NCI-H2196 (cell line): ENCODE data around the gene RFT1.
"Not testable (repeated sequence)": the region's sequence is repeated elsewhere in the genome, so short reads cannot be mapped to it uniquely, and the experiment has no call there.

Source experiments
- DNase-seq: peaks from one replicate; lab custom pipeline; 2025; ENCODE audit not compliant: unreplicated experiment; lab: John Stamatoyannopoulos, UW

RFT1 gene

DNA sequence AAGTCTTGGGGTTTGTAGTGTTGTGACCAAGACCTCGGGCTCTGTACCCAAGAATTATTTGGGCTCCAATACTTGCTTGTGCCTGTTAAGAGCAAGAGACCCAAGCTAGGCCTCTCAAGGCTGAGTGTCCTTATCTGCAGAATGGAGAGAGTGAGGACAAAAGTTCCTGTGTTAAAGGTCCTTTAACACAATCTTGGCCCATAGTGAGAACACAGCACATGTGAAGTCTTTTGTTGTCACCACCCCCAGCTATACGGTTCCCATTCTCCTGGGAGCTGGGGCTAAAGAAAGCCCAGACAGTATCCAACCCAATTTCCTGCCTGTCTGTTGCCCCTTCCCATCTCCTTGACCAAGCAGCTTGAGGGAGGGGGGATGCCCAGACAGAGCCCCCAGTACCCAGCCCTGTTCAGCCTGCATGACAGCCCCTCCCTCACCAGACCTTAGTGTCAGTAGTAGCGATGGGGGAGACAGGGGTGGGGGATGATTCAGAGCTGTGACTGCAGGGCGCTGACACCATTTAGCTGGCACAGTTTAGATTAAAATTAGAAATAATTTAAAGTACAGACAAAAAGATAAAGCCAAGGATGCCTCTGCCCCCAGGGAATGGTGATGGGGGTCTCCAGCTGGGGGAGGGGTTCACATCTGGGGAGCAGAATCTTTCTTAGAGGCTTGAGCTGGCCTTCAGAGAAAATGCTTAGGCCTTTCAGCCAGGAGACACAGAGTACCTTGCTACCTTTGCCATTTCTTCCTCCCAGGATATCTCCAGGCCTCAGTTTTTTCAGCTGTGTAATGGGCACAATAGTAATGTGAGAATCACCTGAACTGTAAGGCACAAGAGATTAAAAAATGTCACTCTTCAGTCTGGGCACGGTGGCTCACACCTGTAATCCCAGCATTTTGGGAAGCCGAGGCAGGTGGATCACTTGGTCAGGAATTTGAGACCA lies 33.5 kb upstream of the RFT1 start:
- no peak for DNase-seq

DNA sequence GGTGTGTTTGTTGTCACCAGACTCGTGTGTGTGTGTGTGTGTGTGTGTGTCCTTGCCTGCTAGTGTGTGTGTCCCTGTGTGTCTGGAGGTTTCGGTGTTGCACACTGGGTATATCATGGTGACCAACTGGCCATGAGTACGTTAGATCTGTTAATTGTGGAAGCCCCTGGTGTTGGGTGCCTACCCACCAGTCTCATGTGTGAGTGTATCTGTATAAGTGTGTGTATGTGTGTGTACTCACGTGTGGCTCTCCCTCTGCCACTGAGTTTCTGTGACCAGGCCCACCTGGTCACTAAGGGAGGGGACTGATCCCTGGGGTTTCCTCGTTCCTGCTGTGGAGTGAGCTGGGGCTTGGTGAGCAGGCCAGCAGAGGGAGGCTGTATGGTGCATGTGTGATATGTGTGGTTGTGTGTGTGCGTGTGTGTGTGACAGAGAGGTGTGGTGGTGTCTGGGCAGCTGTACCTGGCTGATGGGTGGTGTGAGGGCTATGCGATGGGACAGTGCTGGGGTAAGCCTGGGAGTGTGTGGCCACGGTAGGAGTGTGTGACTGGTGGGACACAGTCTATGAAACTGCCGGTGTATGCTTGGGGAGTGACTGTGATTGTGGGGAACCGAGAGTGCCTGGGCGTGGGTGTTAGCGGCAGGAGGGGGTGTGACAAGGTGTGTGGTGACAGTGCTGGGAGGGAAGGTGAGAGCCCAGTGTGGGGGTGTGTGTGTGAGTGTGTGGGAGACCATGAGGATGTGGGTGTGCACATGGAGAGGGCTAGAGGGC lies 32.6 kb upstream of the RFT1 start:
- no peak for DNase-seq

- no peak for DNase-seq
Observed at GRCh38 chr3:53161820-53162671, 31.8 kb upstream of the RFT1 start.

- no peak for DNase-seq
Observed at GRCh38 chr3:53161450-53161819, 31.2 kb upstream of the RFT1 start.

- DNase-seq = peak; percentile 58
Observed at GRCh38 chr3:53160660-53161449, 30.6 kb upstream of the RFT1 start, which contains the start of gene PRKCD. TSS of gene PRKCD (plus strand) at chr3:53161209. CDS start at chr3:53178423, 17,214 bp downstream.

DNA sequence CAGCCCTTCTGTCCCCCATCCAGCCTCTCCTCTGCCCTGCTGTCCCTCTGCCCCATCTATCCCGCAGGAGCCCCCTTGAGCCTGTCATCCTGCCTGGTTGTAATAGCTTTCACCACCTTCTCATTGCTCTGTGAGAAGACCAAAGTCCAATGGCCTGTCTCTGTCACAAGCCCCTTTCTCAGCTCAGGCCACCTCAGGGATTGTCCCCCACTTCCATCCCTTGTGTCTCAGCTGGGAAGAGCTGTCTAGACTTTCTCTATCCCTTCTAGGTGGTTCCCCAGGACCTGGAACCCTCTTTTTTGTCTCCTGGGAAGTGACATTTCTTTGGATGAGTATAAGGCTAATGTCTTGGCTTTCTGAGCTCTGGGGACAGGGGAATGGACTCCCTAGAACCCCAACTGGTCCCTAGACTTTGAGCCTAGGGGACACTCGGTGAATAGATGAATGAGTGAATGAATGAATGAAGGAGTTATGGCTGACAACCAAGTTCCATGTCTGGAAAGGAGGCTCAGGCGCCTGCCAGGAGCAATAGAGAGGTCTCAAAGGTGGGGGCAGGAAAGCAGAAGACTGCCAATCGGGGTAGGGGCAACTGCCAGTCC lies 29.9 kb upstream of the RFT1 start:
- no peak for DNase-seq

DNA sequence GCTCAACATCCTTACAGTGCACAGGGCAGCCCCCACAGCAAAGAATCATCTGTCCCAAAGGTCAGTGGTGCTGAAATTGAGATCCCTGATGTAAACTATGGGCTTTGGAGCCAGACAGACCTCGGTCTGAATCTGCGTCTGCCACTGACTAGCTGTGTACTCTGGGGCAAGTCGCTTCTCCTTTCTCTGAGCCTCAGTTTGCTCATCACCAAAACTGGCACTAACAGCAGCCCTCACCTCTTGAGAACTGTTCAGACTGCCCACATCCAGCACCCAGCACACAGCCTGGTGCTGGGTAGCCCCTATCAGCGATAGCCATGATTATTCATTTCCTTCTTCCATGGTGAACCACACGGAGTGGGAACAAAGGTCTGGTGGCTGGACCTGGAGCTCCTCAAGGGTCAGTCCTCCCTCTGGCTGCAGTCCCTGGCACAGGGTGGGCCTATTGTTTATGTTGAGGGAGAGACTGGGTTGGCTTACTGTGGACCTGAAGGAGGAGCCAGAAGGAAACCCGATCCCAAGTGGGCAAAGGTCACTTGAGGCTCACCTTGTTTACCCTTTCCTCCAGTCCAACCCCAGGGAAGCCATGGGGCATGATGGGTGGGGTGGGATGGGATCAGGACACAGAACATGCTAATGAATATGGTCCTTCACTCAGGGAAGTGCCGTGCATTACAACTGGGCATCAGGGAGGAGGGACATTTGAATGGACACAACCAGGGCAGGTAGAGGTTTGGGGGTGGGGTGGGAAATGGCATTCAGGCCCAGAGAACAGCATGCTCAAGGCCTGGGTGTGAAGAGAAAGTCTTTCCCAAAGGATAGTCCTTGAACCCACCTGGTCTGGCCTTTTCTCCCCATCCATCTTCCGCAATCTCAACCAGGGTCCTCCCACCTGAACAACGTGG lies 29.2 kb upstream of the RFT1 start:
- no peak for DNase-seq

DNA sequence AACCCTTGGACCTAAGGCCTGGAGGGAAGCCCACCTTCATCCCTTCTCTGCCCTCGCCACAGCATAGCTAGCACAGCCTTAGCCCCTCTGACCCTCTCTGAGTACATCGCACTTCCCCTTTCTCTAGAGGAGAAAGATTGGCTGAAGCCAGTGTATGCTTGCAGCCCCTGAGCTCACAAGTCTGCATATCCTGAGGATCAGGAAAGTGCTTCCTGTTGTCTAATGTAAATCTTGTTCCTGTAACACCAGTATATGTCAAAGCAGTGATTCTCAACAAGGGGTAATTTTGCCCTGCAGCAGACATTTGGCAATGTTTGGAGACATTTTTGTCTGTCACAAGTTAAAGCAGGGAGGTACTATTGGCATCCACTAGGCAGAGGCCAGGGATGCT lies 28.5 kb upstream of the RFT1 start:
- DNase-seq = no peak

- DNase-seq = no peak
Observed at GRCh38 chr3:53157974-53158580, 27.8 kb upstream of the RFT1 start.

GRCh38 chr3:53156368-53156834 lies 26.2 kb upstream of the RFT1 start:
- no peak for DNase-seq

GRCh38 chr3:53155760-53156159 lies 25.5 kb upstream of the RFT1 start:
- DNase-seq = peak; percentile 52

- no peak for DNase-seq
Observed at GRCh38 chr3:53154881-53155285, 24.6 kb upstream of the RFT1 start.

GRCh38 chr3:53153980-53154379 lies 23.7 kb upstream of the RFT1 start:
- no peak for DNase-seq

GRCh38 chr3:53153264-53153823 lies 23.1 kb upstream of the RFT1 start:
- DNase-seq = no peak

DNA sequence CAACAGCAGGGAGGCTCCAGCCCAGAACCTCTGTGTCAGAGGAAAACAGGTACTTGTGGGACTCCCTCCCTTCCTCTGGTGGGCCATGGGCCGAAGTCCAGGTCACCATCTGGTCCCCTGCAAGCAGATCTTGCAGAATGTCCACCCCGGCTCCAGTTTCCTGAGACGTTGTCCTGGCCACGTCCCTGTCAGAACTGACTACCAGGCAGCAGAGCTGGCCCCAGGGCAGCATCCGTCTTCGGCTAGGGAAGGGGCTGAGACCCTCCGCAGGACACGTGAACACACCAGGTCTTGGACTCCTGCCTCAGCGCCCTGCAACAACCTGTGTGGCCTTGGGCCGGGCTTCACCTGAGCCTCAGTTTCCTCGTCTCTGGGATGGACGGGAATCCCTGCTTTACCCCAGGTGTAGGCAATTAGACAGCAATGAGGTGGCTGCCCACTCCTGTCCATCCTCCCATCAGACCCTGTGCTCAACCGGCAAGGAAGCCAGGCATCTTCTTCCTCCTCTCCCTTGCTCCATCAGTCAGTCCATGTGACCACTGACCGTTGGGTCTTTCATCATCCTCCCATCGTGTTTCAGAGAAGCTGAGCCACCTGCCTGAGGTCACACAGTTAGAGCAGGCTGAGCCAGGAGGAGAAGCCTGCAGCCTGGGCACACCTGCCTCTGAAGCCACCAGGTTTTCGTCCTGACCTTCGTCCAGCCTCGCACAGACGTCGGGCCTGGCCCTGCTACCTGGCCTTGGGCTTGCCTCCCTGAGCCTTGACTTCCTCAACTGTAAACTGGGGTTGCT lies 21.8 kb upstream of the RFT1 start:
- no peak for DNase-seq

GRCh38 chr3:53151465-53151864 lies 21.2 kb upstream of the RFT1 start:
- no peak for DNase-seq

DNA sequence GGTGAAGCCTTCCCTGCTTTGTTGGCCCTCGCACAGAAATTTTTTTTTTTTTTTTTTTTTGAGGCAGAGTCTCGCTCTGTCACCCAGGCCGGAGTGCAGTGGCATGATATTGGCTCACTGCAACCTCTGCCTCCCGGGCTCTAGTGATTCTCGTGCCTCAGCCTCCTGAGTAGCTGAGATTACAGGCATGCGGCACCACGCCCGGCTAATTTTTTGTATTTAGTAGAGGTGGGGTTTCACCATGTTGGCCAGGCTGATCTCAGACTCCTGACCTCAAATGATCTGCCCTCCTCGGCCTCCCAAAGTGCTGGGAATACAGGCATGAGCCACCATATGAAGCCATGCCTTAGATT lies 20.8 kb upstream of the RFT1 start:
- not testable (repeated sequence) for DNase-seq
